HG02763 (cell line): ENCODE results near the gene C1QTNF4.
"Not testable (repeated sequence)": the region's sequence is repeated elsewhere in the genome, so short reads cannot be mapped to it uniquely, and the experiment has no call there.

Experiments
- ATAC-seq: cut with Tn5 transposase; IDR thresholded peaks from one replicate; pipeline ENCODE4 v1.9.1; 2021; ENCODE audit warnings: mild to moderate bottlenecking, moderate library complexity; ENCODE audit not compliant: unreplicated experiment

The C1QTNF4 gene

GRCh38 chr11:47569646-47570045 lies 24.6 kb downstream of the C1QTNF4 start:
- no peak for ATAC-seq

- no peak for ATAC-seq
Measured at GRCh38 chr11:47566149-47566698, 28.0 kb downstream of the C1QTNF4 start.

- ATAC-seq = peak; percentile 79
Measured at GRCh38 chr11:47565340-47566148, 28.7 kb downstream of the C1QTNF4 start, which contains the start of gene PTPMT1. TSS of gene PTPMT1 (plus strand) at chr11:47565599. CDS start at chr11:47565623, 24 bp downstream.

- ATAC-seq = no peak
Measured at GRCh38 chr11:47564933-47565339, 29.3 kb downstream of the C1QTNF4 start.

DNA sequence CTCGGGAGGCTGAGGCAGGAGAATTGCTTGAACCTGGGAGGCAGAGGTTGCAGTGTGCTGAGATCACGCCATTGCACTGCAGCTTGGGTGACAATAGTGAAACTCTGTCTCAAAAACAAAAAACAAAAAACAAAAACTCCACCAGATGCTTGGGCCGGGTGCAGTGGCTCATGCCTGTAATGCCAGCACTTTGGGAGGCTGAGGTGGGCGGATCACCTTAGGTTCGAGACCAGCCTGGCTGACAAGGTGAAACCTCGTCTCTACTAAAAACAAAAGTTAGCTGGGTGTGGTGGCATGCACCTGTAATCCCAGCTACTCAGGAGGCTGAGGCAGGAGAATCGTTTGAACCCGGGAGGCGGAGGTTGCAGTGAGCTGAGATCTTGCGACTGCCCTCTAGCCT lies 29.8 kb downstream of the C1QTNF4 start:
- ATAC-seq = not testable (repeated sequence)

GRCh38 chr11:47562393-47562792 lies 31.8 kb downstream of the C1QTNF4 start:
- ATAC-seq = not testable (repeated sequence)

- ATAC-seq = no peak
Measured at GRCh38 chr11:47560426-47560825, 33.8 kb downstream of the C1QTNF4 start.

GRCh38 chr11:47558695-47559094 lies 35.5 kb downstream of the C1QTNF4 start:
- ATAC-seq = no peak

GRCh38 chr11:47557004-47557403 lies 37.2 kb downstream of the C1QTNF4 start:
- ATAC-seq = not testable (repeated sequence)

DNA sequence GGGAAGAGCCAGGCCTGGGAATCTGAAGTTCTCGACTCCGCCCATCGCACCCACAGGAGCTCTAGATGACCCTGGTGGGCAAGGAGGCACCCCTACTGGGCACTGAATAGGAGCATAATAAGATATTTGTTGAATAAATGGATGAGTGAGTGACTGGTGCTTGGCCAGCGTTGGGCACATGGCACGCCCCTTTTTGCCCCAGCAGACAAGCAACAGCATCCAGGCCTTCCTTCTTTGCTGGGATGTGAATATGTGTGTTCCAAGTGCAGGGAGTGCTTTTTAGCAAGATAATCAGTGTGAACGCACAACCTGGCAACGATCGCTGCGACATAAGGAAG lies 40.8 kb downstream of the C1QTNF4 start:
- peak; percentile 16 for ATAC-seq

- ATAC-seq = peak; percentile 89
Measured at GRCh38 chr11:47552566-47553405, 41.4 kb downstream of the C1QTNF4 start, which contains the start of gene CELF1. TSS of gene CELF1 (minus strand) at chr11:47553132. CDS start at chr11:47499523, 53,609 bp downstream.

- peak; percentile 3 for ATAC-seq
Measured at GRCh38 chr11:47552056-47552565, 42.1 kb downstream of the C1QTNF4 start.

DNA sequence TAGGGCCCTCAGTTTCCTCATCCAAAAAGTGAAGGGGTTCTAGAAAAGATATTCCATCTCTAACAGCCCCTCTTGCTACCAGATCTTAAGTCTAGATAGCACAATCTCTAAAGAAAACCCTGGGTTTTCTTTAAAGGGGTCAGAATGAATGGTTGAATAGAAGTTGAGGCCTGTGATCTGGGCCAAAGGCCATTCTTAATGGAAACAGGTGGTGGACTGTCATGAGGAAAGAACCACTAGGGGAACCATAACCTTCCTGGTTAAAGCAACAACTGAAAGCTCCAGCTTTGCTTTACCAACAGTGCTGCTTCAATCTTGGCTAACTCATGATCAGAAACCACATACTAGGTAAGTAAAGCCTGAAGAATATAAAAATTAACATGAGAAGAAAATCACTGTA lies 43.1 kb downstream of the C1QTNF4 start:
- no peak for ATAC-seq

- no peak for ATAC-seq
Measured at GRCh38 chr11:47550288-47551047, 43.7 kb downstream of the C1QTNF4 start.

DNA sequence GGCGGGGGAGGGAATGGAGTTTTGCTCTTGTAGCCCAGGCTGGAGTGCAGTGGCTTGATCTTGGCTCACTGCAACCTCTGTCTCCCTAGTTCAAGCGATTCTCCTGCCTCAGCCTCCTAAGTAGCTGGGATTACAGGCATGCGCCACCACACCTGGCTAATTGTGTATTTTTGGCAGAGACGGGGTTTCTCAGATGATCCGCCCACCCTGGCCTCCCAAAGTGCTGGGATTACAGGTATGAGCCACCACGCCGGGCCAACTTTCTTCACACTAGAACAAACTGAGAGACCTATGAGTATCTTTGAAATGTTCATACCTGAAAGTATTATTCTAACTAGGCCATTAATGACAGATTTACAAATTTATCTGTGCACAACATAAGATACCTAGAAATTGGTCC lies 47.9 kb downstream of the C1QTNF4 start:
- ATAC-seq = not testable (repeated sequence)

DNA sequence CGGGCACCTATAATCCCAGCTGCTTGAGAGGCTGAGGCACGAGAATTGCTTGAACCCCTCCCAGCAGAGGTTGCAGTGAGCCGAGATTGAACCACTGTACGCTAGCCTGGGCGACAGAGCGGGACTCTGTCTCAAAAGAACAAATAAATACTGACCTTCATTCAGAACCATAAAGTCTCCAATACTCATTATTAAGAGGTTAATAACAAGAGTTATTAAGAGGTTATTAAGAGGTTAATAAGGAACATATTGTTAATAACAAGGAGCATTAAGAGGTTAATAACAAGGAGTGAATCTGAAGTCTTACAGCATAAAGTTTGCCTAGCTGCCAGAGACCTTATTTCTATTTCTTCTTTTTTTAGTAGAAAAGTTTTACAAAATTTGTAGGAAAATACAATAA lies 48.9 kb downstream of the C1QTNF4 start:
- no peak for ATAC-seq

DNA sequence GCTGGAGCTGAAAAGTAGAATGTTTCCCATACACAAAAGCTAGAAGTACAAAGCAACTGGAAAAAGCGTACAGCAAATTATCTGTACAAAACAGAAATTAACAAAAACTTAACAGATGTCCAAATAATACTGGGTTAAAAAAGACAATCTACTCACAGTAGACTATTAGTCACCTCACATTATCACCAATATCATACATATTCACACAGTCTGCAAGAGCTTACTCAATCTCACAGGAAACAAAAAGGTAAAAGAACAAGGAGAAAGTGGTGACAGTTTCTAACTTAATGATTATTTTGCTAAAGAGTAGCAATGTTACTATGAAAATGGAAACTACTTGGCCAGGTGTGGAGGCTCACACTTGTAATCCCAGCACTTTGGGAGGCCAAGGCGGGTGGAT lies 53.1 kb downstream of the C1QTNF4 start:
- ATAC-seq = no peak

DNA sequence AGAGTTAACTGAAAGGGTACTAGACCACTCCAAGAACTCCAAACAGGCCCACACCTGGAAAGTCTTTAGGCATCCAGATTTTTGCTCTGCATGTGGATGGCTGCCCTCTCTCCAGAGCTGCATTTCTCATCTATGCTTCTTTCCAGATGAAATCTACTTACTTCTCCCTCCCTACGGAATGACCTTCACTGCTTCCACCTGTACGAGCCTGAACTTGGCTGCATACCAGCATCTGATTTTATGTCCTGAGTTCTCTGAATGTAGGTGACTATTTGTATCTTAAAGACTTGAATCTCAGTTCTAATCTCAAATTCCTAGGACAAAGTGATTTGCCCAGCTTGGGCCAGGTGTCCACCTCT lies 54.6 kb downstream of the C1QTNF4 start:
- no peak for ATAC-seq
